ENCODE measurements around the gene GJA5. TPM values are rescaled to one million over a fixed set of nuclear protein-coding genes. Genes with fewer than 3 reads are reported as not detected.
"Not testable (repeated sequence)": the region's sequence is repeated elsewhere in the genome, so short reads cannot be mapped to it uniquely, and the experiment has no call there.

The GJA5 gene
- total RNA-seq, 1 experiment from 2014 or later = not detected

DNA sequence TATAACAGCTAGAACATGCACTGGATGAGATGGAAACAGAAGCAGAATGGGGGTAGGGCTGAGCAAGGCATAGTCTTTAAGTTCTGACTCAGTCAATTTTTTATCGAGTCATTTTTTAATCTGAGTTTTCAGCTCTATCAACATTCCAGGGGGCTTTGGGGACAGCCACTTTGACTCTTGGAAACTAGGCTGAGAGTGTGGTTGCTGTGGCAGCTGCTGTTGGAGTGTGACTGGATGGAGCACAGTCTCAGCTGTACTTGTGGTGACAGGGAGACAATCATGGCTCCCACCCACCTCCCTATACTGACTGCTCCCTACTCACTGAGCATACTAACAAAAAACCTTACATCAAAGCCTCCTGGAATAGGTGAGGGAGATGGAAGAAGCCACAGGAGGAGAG, 25.0 kb downstream of the GJA5 start:
- no peak overlapping the region for H3K4me3 ChIP-seq (ENCODE audit: low read length)
- H4K20me1 ChIP-seq (ENCODE audit: insufficient read depth, low read depth, low read length) = no peaks in the 10 kb centered on the region
- no peaks in the 10 kb centered on the region for H3K9me3 ChIP-seq (ENCODE audit: low read length)

DNA sequence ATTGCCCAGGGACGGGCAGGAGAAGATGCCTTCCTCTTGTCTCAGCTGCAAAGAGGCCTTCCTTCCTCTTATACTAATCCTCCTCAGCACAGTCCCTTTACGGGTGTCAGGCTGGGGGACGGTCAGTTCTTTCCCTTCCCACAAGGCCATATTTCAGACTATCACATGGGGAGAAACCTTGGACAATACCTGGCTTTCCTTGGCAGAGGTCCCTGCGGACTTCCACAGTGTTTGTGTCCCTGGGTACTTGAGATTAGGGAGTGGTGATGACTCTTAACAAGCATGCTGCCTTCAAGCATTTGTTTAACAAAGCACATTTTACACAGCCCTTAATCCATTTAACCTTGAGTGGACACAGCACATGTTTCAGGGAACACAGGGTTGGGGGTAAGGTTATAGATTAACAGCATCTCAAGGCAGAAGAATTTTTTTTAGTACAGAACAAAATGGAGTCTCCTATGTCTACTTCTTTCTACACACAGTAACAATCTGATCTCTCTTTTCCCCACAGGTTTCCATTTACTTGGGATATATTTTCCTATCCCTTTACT, 26.0 kb downstream of the GJA5 start:
- not testable (repeated sequence) for DNase-seq; H3K4me3 ChIP-seq (ENCODE audit: low read length); H3K9ac ChIP-seq (ENCODE audit: low read length); H3K4me1 ChIP-seq (ENCODE audit: low read length); H2AFZ ChIP-seq (ENCODE audit: low read length); H3K27me3 ChIP-seq (ENCODE audit: low read length); H3K4me2 ChIP-seq (ENCODE audit: low read depth, low read length, poor library complexity, severe bottlenecking); H4K20me1 ChIP-seq (ENCODE audit: insufficient read depth, low read depth, low read length); H3K9me2 ChIP-seq (replicated peaks; ENCODE audit: insufficient read depth, low read length); H3K36me3 ChIP-seq (ENCODE audit: insufficient read depth, low read length); H3K9me3 ChIP-seq (ENCODE audit: low read length); H3K27ac ChIP-seq (ENCODE audit: low read length); H3K79me2 ChIP-seq (ENCODE audit: low read length)

More for the DNA sequence above, 25.0 kb downstream of the GJA5 start:
- H3K9ac ChIP-seq (ENCODE audit: low read length) = no peak overlapping the region
- no peak overlapping the region for H3K27ac ChIP-seq (ENCODE audit: low read length)
- DNase-seq = no peak
- H3K9me2 ChIP-seq (replicated peaks; ENCODE audit: insufficient read depth, low read length) = no peaks in the 10 kb centered on the region
- no peaks in the 10 kb centered on the region for H3K36me3 ChIP-seq (ENCODE audit: insufficient read depth, low read length)
- H3K27me3 ChIP-seq (ENCODE audit: low read length) = no peaks in the 10 kb centered on the region
- no peak overlapping the region for H2AFZ ChIP-seq (ENCODE audit: low read length)
- no peaks in the 10 kb centered on the region for H3K79me2 ChIP-seq (ENCODE audit: low read length)
- no peaks in the 10 kb centered on the region for H3K4me1 ChIP-seq (ENCODE audit: low read length)
- H3K4me2 ChIP-seq (ENCODE audit: low read depth, low read length, poor library complexity, severe bottlenecking) = no peak overlapping the region

DNA sequence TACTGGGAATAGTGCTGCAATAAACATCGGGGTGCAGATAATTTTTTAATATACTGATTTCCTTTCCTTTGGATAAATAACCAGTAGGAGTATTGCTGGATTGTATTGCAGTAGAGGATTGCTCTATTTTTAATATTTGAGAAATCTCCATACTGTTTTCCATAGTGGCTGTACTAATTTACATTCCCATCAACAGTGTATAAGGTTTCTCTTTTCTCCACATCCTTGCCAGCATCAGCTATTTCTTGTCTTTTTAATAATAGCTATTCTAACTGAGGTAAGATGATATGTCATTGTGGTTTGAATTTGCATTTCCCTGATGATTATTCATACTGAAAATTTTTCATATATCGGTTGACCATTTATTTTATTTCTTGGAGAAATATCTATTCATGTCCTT, 31.1 kb downstream of the GJA5 start:
- H3K9me2 ChIP-seq (replicated peaks; ENCODE audit: insufficient read depth, low read length) = no peaks in the 10 kb centered on the region
- H3K36me3 ChIP-seq (ENCODE audit: insufficient read depth, low read length) = no peaks in the 10 kb centered on the region
- H3K27me3 ChIP-seq (ENCODE audit: low read length) = no peaks in the 10 kb centered on the region
- H3K4me2 ChIP-seq (ENCODE audit: low read depth, low read length, poor library complexity, severe bottlenecking) = no peak overlapping the region
- no peak overlapping the region for H2AFZ ChIP-seq (ENCODE audit: low read length)
- DNase-seq = no peak
- H4K20me1 ChIP-seq (ENCODE audit: insufficient read depth, low read depth, low read length) = no peaks in the 10 kb centered on the region
- H3K79me2 ChIP-seq (ENCODE audit: low read length) = no peaks in the 10 kb centered on the region
- no peak overlapping the region for H3K9ac ChIP-seq (ENCODE audit: low read length)
- H3K4me3 ChIP-seq (ENCODE audit: low read length) = no peak overlapping the region
- H3K9me3 ChIP-seq (ENCODE audit: low read length) = no peaks in the 10 kb centered on the region
- no peaks in the 10 kb centered on the region for H3K4me1 ChIP-seq (ENCODE audit: low read length)
- no peak overlapping the region for H3K27ac ChIP-seq (ENCODE audit: low read length)

DNA sequence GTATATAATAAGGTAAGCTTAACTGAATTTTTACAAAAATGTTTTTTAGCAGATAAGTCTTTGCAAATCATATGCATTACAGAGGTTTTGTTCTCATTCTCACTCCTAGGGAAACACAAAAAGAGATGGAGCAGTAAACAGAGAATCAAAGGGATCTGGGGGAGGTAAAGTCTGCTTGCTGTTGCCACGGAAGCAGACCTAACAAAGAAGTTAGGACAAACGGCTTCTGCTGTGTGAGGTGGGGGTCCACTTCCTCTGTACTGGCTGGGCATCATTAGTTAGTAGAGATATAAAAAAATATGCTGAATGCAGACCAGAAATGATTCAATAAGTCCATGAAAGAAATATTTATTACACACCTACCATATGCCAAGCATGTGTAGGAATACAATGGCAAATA, 34.2 kb downstream of the GJA5 start:
- H3K4me2 ChIP-seq (ENCODE audit: low read depth, low read length, poor library complexity, severe bottlenecking) = no peak overlapping the region
- H2AFZ ChIP-seq (ENCODE audit: low read length) = no peak overlapping the region
- H3K79me2 ChIP-seq (ENCODE audit: low read length) = no peaks in the 10 kb centered on the region
- no peak overlapping the region for H3K4me3 ChIP-seq (ENCODE audit: low read length)
- no peak overlapping the region for H3K9ac ChIP-seq (ENCODE audit: low read length)
- H4K20me1 ChIP-seq (ENCODE audit: insufficient read depth, low read depth, low read length) = no peaks in the 10 kb centered on the region
- H3K27me3 ChIP-seq (ENCODE audit: low read length) = no peaks in the 10 kb centered on the region
- no peak overlapping the region for H3K27ac ChIP-seq (ENCODE audit: low read length)
- H3K9me3 ChIP-seq (ENCODE audit: low read length) = no peaks in the 10 kb centered on the region
- no peaks in the 10 kb centered on the region for H3K9me2 ChIP-seq (replicated peaks; ENCODE audit: insufficient read depth, low read length)
- DNase-seq = no peak
- H3K36me3 ChIP-seq (ENCODE audit: insufficient read depth, low read length) = no peaks in the 10 kb centered on the region
- no peaks in the 10 kb centered on the region for H3K4me1 ChIP-seq (ENCODE audit: low read length)

DNA sequence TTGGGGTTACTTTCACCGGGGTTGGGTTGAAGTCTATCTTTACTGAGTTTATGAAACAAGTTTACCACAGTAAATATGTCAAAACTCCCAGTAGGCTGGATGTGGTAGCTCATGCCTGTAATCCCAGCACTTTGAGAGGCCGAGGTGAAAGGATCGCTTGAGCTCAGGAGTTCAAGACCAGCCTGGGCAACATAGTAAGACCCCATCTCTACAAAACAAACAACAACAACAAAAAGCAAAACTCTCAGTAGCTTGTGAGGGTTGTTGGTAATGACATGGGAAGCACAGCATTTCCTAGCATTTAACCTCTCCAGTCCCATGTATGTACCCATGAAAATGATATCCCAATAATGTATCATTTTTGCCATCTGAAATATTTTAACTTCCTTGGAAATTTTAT, 34.7 kb downstream of the GJA5 start:
- no peaks in the 10 kb centered on the region for H3K9me3 ChIP-seq (ENCODE audit: low read length)
- no peaks in the 10 kb centered on the region for H4K20me1 ChIP-seq (ENCODE audit: insufficient read depth, low read depth, low read length)
- H3K4me2 ChIP-seq (ENCODE audit: low read depth, low read length, poor library complexity, severe bottlenecking) = no peak overlapping the region
- DNase-seq = no peak
- H2AFZ ChIP-seq (ENCODE audit: low read length) = no peak overlapping the region
- H3K27ac ChIP-seq (ENCODE audit: low read length) = no peak overlapping the region
- no peaks in the 10 kb centered on the region for H3K36me3 ChIP-seq (ENCODE audit: insufficient read depth, low read length)
- no peaks in the 10 kb centered on the region for H3K79me2 ChIP-seq (ENCODE audit: low read length)
- H3K4me1 ChIP-seq (ENCODE audit: low read length) = no peaks in the 10 kb centered on the region
- H3K9me2 ChIP-seq (replicated peaks; ENCODE audit: insufficient read depth, low read length) = no peaks in the 10 kb centered on the region
- H3K9ac ChIP-seq (ENCODE audit: low read length) = no peak overlapping the region
- no peaks in the 10 kb centered on the region for H3K27me3 ChIP-seq (ENCODE audit: low read length)
- H3K4me3 ChIP-seq (ENCODE audit: low read length) = no peak overlapping the region

DNA sequence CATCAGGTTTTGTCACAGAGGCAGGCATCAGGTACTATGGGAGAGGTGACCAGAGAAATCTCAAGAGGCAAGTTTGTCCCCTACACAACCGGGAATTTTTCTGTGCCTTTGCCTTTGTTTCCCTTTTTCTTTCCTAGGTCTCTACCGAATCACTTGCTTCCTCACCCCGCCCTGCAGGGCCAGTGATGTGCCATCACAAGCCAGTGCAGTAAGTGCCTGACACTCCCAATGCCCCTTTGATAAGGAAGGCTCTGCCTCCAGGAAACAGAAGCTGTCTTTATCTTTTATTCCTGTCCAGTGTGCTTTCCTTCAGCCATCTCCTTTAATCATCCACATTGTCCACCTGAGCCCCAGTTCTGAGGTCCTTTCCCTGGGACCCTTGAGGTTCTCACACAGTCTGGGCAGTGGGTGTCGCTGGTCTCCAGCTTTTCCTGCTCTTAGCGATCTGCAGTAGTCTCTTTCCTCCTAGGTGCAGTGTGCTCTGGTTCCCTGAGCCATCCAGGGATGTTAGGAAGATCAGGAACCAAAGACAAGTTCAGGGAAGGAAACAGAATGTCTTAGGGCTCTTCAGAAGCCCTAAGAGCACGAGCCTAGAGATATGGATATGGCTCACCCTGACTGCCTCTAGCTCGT, 36.6 kb downstream of the GJA5 start:
- no peaks in the 10 kb centered on the region for H4K20me1 ChIP-seq (ENCODE audit: insufficient read depth, low read depth, low read length)
- H3K4me2 ChIP-seq (ENCODE audit: low read depth, low read length, poor library complexity, severe bottlenecking) = no peak overlapping the region
- H3K9me2 ChIP-seq (replicated peaks; ENCODE audit: insufficient read depth, low read length) = no peaks in the 10 kb centered on the region
- no peak overlapping the region for H3K4me3 ChIP-seq (ENCODE audit: low read length)
- no peaks in the 10 kb centered on the region for H3K4me1 ChIP-seq (ENCODE audit: low read length)
- H3K9ac ChIP-seq (ENCODE audit: low read length) = no peak overlapping the region
- DNase-seq = peak; percentile 56
- H3K9me3 ChIP-seq (ENCODE audit: low read length) = no peaks in the 10 kb centered on the region
- no peak overlapping the region for H2AFZ ChIP-seq (ENCODE audit: low read length)
- no peaks in the 10 kb centered on the region for H3K27me3 ChIP-seq (ENCODE audit: low read length)
- no peaks in the 10 kb centered on the region for H3K79me2 ChIP-seq (ENCODE audit: low read length)
- no peak overlapping the region for H3K27ac ChIP-seq (ENCODE audit: low read length)
- H3K36me3 ChIP-seq (ENCODE audit: insufficient read depth, low read length) = no peaks in the 10 kb centered on the region

DNA sequence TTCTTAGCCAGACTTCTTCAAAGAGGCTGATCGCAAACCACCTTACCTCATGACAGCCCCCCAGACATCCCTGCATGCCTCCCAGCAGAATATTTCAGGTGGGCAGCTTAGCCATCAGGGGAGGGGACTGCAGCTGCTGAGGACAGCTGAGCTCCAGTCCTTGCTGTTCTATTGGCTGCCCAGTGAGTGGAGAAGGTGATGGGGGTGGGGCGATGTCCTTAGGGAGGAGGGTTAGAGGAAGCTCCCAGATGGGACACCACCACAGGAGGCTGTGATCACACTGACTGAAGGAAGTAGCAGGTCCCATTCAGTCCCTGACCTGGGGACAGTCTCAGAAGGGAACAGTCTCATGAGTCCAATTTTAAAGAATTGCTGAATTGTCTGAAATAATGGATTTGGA, 38.3 kb downstream of the GJA5 start:
- H3K4me1 ChIP-seq (ENCODE audit: low read length) = peaks cover 4% of the 10 kb centered on the region
- no peaks in the 10 kb centered on the region for H4K20me1 ChIP-seq (ENCODE audit: insufficient read depth, low read depth, low read length)
- H3K9me2 ChIP-seq (replicated peaks; ENCODE audit: insufficient read depth, low read length) = no peaks in the 10 kb centered on the region
- H3K4me2 ChIP-seq (ENCODE audit: low read depth, low read length, poor library complexity, severe bottlenecking) = no peak overlapping the region
- no peak overlapping the region for H3K27ac ChIP-seq (ENCODE audit: low read length)
- no peaks in the 10 kb centered on the region for H3K27me3 ChIP-seq (ENCODE audit: low read length)
- H3K36me3 ChIP-seq (ENCODE audit: insufficient read depth, low read length) = no peaks in the 10 kb centered on the region
- no peak overlapping the region for H3K4me3 ChIP-seq (ENCODE audit: low read length)
- no peak overlapping the region for H2AFZ ChIP-seq (ENCODE audit: low read length)
- no peaks in the 10 kb centered on the region for H3K79me2 ChIP-seq (ENCODE audit: low read length)
- H3K9me3 ChIP-seq (ENCODE audit: low read length) = no peaks in the 10 kb centered on the region
- H3K9ac ChIP-seq (ENCODE audit: low read length) = no peak overlapping the region
- no peak for DNase-seq

DNA sequence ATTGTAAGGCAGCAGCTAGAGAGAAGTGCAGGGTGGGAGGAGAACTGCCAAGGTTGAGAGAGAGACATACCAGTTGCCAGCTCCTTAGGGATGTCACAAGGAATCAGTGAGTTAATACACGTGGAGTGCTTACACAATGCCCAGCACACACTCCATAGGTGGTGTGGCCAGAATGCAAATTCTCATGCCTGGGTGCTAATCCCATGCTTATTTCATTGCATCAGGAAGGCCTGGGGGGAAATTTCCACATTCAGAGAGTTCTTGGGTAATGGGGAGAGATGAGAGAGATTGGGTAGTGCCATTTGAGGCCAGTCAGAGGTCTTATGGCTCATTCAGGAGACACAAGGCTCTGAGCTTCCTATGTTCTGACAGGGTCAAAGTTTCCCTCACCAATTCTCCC, 38.7 kb downstream of the GJA5 start:
- no peaks in the 10 kb centered on the region for H3K9me3 ChIP-seq (ENCODE audit: low read length)
- no peaks in the 10 kb centered on the region for H4K20me1 ChIP-seq (ENCODE audit: insufficient read depth, low read depth, low read length)
- no peak overlapping the region for H3K4me3 ChIP-seq (ENCODE audit: low read length)
- peaks cover 8% of the 10 kb centered on the region for H3K4me1 ChIP-seq (ENCODE audit: low read length)
- H3K79me2 ChIP-seq (ENCODE audit: low read length) = no peaks in the 10 kb centered on the region
- no peak for DNase-seq
- no peak overlapping the region for H3K4me2 ChIP-seq (ENCODE audit: low read depth, low read length, poor library complexity, severe bottlenecking)
- H3K27ac ChIP-seq (ENCODE audit: low read length) = no peak overlapping the region
- no peaks in the 10 kb centered on the region for H3K36me3 ChIP-seq (ENCODE audit: insufficient read depth, low read length)
- H3K27me3 ChIP-seq (ENCODE audit: low read length) = no peaks in the 10 kb centered on the region
- no peaks in the 10 kb centered on the region for H3K9me2 ChIP-seq (replicated peaks; ENCODE audit: insufficient read depth, low read length)
- no peak overlapping the region for H2AFZ ChIP-seq (ENCODE audit: low read length)
- no peak overlapping the region for H3K9ac ChIP-seq (ENCODE audit: low read length)
